Neural progenitor cell (in vitro differentiated cells): ENCODE measurements around the gene SCP2.

Source experiments
- EZH2 ChIP-seq: fragments of 200-600 bp; sonication (generic); IDR thresholded peaks from 2 replicates; pipeline ENCODE4 v1.6.1; 2017; ENCODE audit warnings: antibody characterized with exemption, mild to moderate bottlenecking, moderate library complexity
- TF ChIP-seq, protein P1 (sequence below): fragments of 200-600 bp; sonication (generic); IDR thresholded peaks from 2 replicates; pipeline ENCODE4 v1.5.1; 2017; ENCODE audit warnings: antibody characterized with exemption, mild to moderate bottlenecking

GRCh38 chr1:52915211-52915854 lies 11.7 kb upstream of the SCP2 start:
- TF ChIP-seq, protein P1, sequence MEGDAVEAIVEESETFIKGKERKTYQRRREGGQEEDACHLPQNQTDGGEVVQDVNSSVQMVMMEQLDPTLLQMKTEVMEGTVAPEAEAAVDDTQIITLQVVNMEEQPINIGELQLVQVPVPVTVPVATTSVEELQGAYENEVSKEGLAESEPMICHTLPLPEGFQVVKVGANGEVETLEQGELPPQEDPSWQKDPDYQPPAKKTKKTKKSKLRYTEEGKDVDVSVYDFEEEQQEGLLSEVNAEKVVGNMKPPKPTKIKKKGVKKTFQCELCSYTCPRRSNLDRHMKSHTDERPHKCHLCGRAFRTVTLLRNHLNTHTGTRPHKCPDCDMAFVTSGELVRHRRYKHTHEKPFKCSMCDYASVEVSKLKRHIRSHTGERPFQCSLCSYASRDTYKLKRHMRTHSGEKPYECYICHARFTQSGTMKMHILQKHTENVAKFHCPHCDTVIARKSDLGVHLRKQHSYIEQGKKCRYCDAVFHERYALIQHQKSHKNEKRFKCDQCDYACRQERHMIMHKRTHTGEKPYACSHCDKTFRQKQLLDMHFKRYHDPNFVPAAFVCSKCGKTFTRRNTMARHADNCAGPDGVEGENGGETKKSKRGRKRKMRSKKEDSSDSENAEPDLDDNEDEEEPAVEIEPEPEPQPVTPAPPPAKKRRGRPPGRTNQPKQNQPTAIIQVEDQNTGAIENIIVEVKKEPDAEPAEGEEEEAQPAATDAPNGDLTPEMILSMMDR: no peak
- no peak for TF ChIP-seq EZH2
